ENCODE measurements around the gene NSMCE1. TPM values are rescaled to one million over a fixed set of nuclear protein-coding genes. Genes with fewer than 3 reads are reported as not detected.

The NSMCE1 gene
- total RNA-seq, 1 experiment from 2014 or later: 19.3 TPM

DNA sequence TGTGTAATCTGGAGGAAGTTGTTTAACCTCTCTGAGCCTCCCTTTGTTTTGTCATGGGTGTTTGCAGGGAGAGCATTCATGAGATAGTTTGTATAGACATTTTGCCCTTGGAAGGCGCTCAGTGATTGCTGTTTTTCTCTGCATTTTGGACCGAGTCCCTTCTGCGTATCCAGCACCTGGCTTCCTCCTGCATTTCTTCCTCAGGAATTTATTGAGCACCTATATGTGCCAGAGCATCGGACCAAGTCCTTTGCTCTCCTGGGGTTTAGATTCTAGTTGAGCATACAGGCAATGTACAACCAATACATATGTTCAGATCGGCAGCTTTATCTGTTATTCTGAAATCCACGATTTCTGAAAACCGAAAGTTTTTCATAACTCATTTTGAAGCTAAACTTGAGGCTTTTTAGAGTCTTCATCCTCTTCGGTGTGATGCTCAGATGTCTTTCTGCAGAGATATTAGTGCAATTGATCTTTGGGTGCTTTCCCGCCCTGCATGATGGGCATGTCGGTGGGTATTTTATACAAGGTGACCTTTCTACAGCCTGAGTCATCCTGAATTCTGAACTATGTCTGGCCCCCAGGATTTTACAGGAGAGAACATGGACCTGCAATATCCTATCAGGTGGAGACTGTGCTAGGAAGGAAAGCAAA is 49.3 kb upstream of the NSMCE1 start:
- no peak overlapping the region for H3K9ac ChIP-seq (ENCODE audit: extremely low read depth, insufficient read length, low read length)
- H3K14ac ChIP-seq (ENCODE audit: insufficient read depth, low read length): no peak overlapping the region
- no peak overlapping the region for H3K4me2 ChIP-seq (ENCODE audit: insufficient read depth, insufficient read length, low read length)

More for the DNA sequence above, 49.3 kb upstream of the NSMCE1 start:
- Histone ChIP-seq H3K27me3 (ENCODE audit: insufficient read depth, low read length) (no peaks in the 10 kb centered on the region), H3K4me1 (ENCODE audit: insufficient read depth, low read length) (peaks cover 7% of the 10 kb centered on the region; the same call in 1 of the 2 replicates), H2AFZ (ENCODE audit: low read length) (no peak overlapping the region), H2BK15ac (ENCODE audit: low read depth, low read length) (no peak overlapping the region), H2BK5ac (ENCODE audit: insufficient read length, low read length) (no peak overlapping the region), H2BK120ac (ENCODE audit: low read depth, low read length, poor library complexity, severe bottlenecking) (no peak overlapping the region), H2AK5ac (ENCODE audit: insufficient read length, low read length) (no peak overlapping the region), H4K8ac (replicated peaks; ENCODE audit: insufficient read length, low read depth, low read length) (no peak overlapping the region), H3K27ac (ENCODE audit: insufficient read length, low read depth, low read length) (no peak overlapping the region), H3K23ac (ENCODE audit: insufficient read length, low read depth, low read length) (no peak overlapping the region), H3K79me1 (ENCODE audit: insufficient read depth, low read depth, low read length, poor library complexity, severe bottlenecking) (no peaks in the 10 kb centered on the region), H3K56ac (ENCODE audit: insufficient read length, low read depth, low read length) (no peak overlapping the region), H3K9me3 (ENCODE audit: control insufficient read depth, low read depth, low read length) (no peaks in the 10 kb centered on the region), H3K4ac (ENCODE audit: low read depth, low read length) (no peak overlapping the region), H2BK20ac (ENCODE audit: low read depth, low read length, poor library complexity, severe bottlenecking) (no peak overlapping the region), H4K5ac (ENCODE audit: insufficient read length, low read depth, low read length) (no peak overlapping the region), H2BK12ac (ENCODE audit: insufficient read length, low read depth, low read length) (no peak overlapping the region), H3K18ac (ENCODE audit: insufficient read length, low read depth, low read length) (no peak overlapping the region), H3T11ph (ENCODE audit: low read length) (no peak overlapping the region), H3K23me2 (ENCODE audit: insufficient read length, low read depth, low read length, poor library complexity, severe bottlenecking) (peaks cover 10% of the 10 kb centered on the region), H4K20me1 (ENCODE audit: control insufficient read depth, insufficient read depth, insufficient read length) (peaks cover 2% of the 10 kb centered on the region), H4K91ac (ENCODE audit: insufficient read length, low read depth, low read length) (no peak overlapping the region), H3K79me2 (ENCODE audit: insufficient read depth, low read length) (peaks cover 5% of the 10 kb centered on the region; the same call in 1 of the 2 replicates)
- TF ChIP-seq, protein P1, sequence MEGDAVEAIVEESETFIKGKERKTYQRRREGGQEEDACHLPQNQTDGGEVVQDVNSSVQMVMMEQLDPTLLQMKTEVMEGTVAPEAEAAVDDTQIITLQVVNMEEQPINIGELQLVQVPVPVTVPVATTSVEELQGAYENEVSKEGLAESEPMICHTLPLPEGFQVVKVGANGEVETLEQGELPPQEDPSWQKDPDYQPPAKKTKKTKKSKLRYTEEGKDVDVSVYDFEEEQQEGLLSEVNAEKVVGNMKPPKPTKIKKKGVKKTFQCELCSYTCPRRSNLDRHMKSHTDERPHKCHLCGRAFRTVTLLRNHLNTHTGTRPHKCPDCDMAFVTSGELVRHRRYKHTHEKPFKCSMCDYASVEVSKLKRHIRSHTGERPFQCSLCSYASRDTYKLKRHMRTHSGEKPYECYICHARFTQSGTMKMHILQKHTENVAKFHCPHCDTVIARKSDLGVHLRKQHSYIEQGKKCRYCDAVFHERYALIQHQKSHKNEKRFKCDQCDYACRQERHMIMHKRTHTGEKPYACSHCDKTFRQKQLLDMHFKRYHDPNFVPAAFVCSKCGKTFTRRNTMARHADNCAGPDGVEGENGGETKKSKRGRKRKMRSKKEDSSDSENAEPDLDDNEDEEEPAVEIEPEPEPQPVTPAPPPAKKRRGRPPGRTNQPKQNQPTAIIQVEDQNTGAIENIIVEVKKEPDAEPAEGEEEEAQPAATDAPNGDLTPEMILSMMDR (conservative IDR thresholded peaks at IDR 0.05): no peak
- Mint-ChIP-seq H3K27ac (peak overlapping the region in 1 of 3 experiments; percentile 45; a peak in 2 of 7 replicates), H3K36me3 (ENCODE audit: insufficient read depth in 1 of 3, low read depth in 3 of 3) (no peaks in the 10 kb centered on the region), H3K9me3 (no peaks in the 10 kb centered on the region), H3K4me3 (no peak overlapping the region), H3K4me1 (peaks cover 20 to 41% of the 10 kb centered on the region in 2 experiments), H3K27me3 (ENCODE audit: low read depth) (peaks cover 9% of the 10 kb centered on the region)
- WGBS (ENCODE audit: extremely low coverage, insufficient read length, low lambda C conversion rate): no CpG with 5 or more reads among the region's 10 CpGs
- DNase-seq: no peak

All from H9 (cell line).